Neural progenitor cell (in vitro differentiated cells): Measurements from ENCODE around the gene ACTR1A. TPM values are rescaled to one million over a fixed set of nuclear protein-coding genes. Genes with fewer than 3 reads are reported as not detected.

Experiments
- DNase-seq: peaks from one replicate; pipeline ENCODE4 v3.0.0-alpha.2; 2016; ENCODE audit warnings: low spot score
- H2AFZ ChIP-seq: fragments of 200-600 bp; sonication (generic); replicated peaks from 2 replicates; pipeline ENCODE4 v1.6.1; 2016; ENCODE audit warnings: antibody characterized with exemption
- H3F3A ChIP-seq: fragments of 200-600 bp; sonication (generic); 2 replicates; pipeline ENCODE4 v1.6.1; 2016; ENCODE audit warnings: antibody characterized with exemption, low read depth
- H3K27ac ChIP-seq: fragments of 200-600 bp; sonication (generic); 2 replicates; pipeline ENCODE4 v1.5.1; 2016; ENCODE audit warnings: mild to moderate bottlenecking
- H3K27me3 ChIP-seq: fragments of 200-600 bp; sonication (generic); 2 replicates; pipeline ENCODE4 v1.6.1; 2016; ENCODE audit warnings: mild to moderate bottlenecking, moderate library complexity
- H3K36me3 ChIP-seq: fragments of 200-600 bp; sonication (generic); 2 replicates; pipeline ENCODE4 v1.5.1; 2016
- H3K4me1 ChIP-seq: fragments of 200-600 bp; sonication (generic); 2 replicates; pipeline ENCODE4 v1.6.1; 2016; ENCODE audit warnings: mixed run types
- H3K4me2 ChIP-seq: fragments of 200-600 bp; sonication (generic); 2 replicates; pipeline ENCODE4 v1.6.1; 2016
- H3K4me3 ChIP-seq: fragments of 200-600 bp; sonication (generic); 2 replicates; pipeline ENCODE4 v1.5.1; 2016
- H3K79me2 ChIP-seq: fragments of 200-600 bp; sonication (generic); 2 replicates; pipeline ENCODE4 v1.6.1; 2016; ENCODE audit warnings: low read depth
- H3K9ac ChIP-seq: fragments of 200-600 bp; sonication (generic); 2 replicates; pipeline ENCODE4 v1.6.1; 2016
- H3K9me3 ChIP-seq: fragments of 200-600 bp; sonication (generic); 2 replicates; pipeline ENCODE4 v1.5.1; 2016; ENCODE audit warnings: low read depth
- H4K20me1 ChIP-seq: fragments of 200-600 bp; sonication (generic); 2 replicates; pipeline ENCODE4 v1.6.1; 2016; ENCODE audit warnings: low read depth
- H3K27ac Mint-ChIP-seq: 3 replicates; pipeline ENCODE4 v1.8.0; 2021; ENCODE audit warnings: mixed read lengths
- H3K27me3 Mint-ChIP-seq: 2 replicates; pipeline ENCODE4 v1.8.0; 2022; ENCODE audit warnings: low read depth, mild to moderate bottlenecking, inconsistent platforms, moderate library complexity, mixed read lengths; ENCODE audit not compliant: insufficient read depth
- H3K36me3 Mint-ChIP-seq: 3 replicates; pipeline ENCODE4 v1.8.0; 2021; ENCODE audit warnings: mixed read lengths
- H3K4me1 Mint-ChIP-seq: 3 replicates; pipeline ENCODE4 v1.8.0; 2021; ENCODE audit warnings: mixed read lengths
- H3K4me3 Mint-ChIP-seq: 3 replicates; pipeline ENCODE4 v1.8.0; 2021; ENCODE audit warnings: mild to moderate bottlenecking, moderate library complexity, mixed read lengths
- H3K9me3 Mint-ChIP-seq: 3 replicates; pipeline ENCODE4 v1.8.0; 2020; ENCODE audit warnings: mixed read lengths
- CTCF ChIP-seq: fragments of 200-600 bp; sonication (generic); IDR thresholded peaks from 2 replicates; pipeline ENCODE4 v1.5.1; 2017; ENCODE audit warnings: antibody characterized with exemption, mild to moderate bottlenecking
- EZH2 ChIP-seq: fragments of 200-600 bp; sonication (generic); IDR thresholded peaks from 2 replicates; pipeline ENCODE4 v1.6.1; 2017; ENCODE audit warnings: antibody characterized with exemption, mild to moderate bottlenecking, moderate library complexity
- EZH2phosphoT487 ChIP-seq: fragments of 200-600 bp; sonication (generic); IDR thresholded peaks from 2 replicates; pipeline ENCODE4 v1.6.1; 2017; ENCODE audit warnings: antibody characterized with exemption
- total RNA-seq: library from RNA; depleted of rRNA; stranded (reverse); fragments of >200 nt; gene quantifications from 2 replicates; pipeline ENCODE4 v1.2.3, GENCODE V29; 2015; ENCODE audit warnings: low replicate concordance

ACTR1A gene
- total RNA-seq: 86.9 and 133 TPM in 2 replicates

DNA sequence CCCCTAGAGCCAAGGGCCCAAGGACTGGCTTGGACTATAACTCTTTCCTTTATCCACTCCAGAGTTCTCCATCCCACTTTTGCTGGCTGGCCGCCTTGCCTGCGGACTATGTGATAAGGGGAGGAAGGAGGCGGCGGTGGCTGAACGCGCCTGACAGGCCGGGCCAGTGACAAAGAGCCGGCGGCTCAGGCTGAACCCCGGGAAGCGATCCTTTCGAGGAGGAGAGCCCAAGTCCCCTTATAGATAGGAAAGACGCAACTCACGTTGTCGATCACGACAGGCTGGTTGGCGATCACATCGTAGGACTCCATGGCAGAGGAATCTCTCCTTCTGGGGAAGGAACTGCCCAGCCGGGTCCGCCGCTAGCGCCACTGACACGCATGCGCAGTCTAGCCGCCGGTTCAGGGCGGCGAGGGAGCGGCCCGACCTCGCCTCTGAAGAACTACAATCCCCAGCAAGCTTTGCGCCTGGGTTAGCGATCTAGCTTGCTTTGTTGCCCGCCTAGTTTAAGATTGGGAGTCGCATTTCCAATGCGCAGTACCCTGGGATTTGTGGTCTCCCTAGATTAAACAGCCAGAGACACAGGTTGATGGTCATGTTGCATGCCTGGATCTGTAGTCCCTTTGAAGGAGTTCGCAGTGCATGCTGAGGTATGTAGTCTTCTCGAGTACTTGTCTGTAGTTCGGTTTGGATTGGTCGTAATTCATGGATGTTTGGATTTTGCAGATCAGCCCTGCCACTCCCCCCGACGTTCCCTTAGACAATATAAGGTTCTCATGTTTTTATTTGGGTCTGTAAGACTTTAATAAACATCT, at the start of gene ACTR1A:
Gene ACTR1A, minus strand, starts transcription at position 376 of the 815 bp plus-strand sequence. Its CDS starts 65 bp downstream, at position 311.
- H3K36me3 ChIP-seq: no peaks in the 10 kb centered on the region
- no peaks in the 10 kb centered on the region for H3K9me3 ChIP-seq
- H3K27me3 ChIP-seq: no peaks in the 10 kb centered on the region
- Mint-ChIP-seq H3K9me3 (no peaks in the 10 kb centered on the region), H3K4me1 (peaks cover 13% of the 10 kb centered on the region), H3K27me3 (peaks cover 2% of the 10 kb centered on the region), H3K36me3 (peaks cover 8% of the 10 kb centered on the region), H3K4me3 (no peak within 1 kb of the TSS), H3K27ac (peak within 1 kb of the TSS; percentile 20)
- DNase-seq: peak; percentile 99
- no peak for TF ChIP-seq EZH2
- no peak for TF ChIP-seq EZH2phosphoT487
- no peak for TF ChIP-seq CTCF
- H3K27ac ChIP-seq: no peak within 1 kb of the TSS
- H3K4me2 ChIP-seq: peak within 1 kb of the TSS; percentile 81
- H3K79me2 ChIP-seq: peaks cover 76% of the 10 kb centered on the region
- H2AFZ ChIP-seq: peak within 1 kb of the TSS; percentile 85
- peak within 1 kb of the TSS; percentile 76 for H3K9ac ChIP-seq
- peaks cover 22% of the 10 kb centered on the region for H3F3A ChIP-seq
- H3K4me3 ChIP-seq: peak within 1 kb of the TSS; percentile 84
- peaks cover 71% of the 10 kb centered on the region for H4K20me1 ChIP-seq
- H3K4me1 ChIP-seq: peaks cover 15% of the 10 kb centered on the region

GRCh38 chr10:102550636-102551210, 48.2 kb upstream of the ACTR1A start:
- peaks cover 13% of the 10 kb centered on the region for H3K79me2 ChIP-seq
- H3K27me3 ChIP-seq: no peaks in the 10 kb centered on the region
- no peak overlapping the region for H3K4me3 Mint-ChIP-seq
- H3K27me3 Mint-ChIP-seq: peaks cover 3% of the 10 kb centered on the region
- no peak for DNase-seq
- no peaks in the 10 kb centered on the region for H3K9me3 Mint-ChIP-seq
- no peak overlapping the region for H3K9ac ChIP-seq
- H3K36me3 ChIP-seq: no peaks in the 10 kb centered on the region
- no peak for TF ChIP-seq EZH2phosphoT487
- TF ChIP-seq EZH2: no peak
- TF ChIP-seq CTCF: no peak
- H3K36me3 Mint-ChIP-seq: peaks cover 28% of the 10 kb centered on the region
- peaks cover 8% of the 10 kb centered on the region for H3K4me1 Mint-ChIP-seq
- H3K9me3 ChIP-seq: no peaks in the 10 kb centered on the region
- H3K4me2 ChIP-seq: no peak overlapping the region
- peaks cover 12% of the 10 kb centered on the region for H3K4me1 ChIP-seq
- peaks cover 36% of the 10 kb centered on the region for H4K20me1 ChIP-seq
- no peak overlapping the region for H3K27ac Mint-ChIP-seq
- H3K4me3 ChIP-seq: no peak overlapping the region
- no peak overlapping the region for H2AFZ ChIP-seq
- H3K27ac ChIP-seq: no peak overlapping the region
- no peaks in the 10 kb centered on the region for H3F3A ChIP-seq

DNA sequence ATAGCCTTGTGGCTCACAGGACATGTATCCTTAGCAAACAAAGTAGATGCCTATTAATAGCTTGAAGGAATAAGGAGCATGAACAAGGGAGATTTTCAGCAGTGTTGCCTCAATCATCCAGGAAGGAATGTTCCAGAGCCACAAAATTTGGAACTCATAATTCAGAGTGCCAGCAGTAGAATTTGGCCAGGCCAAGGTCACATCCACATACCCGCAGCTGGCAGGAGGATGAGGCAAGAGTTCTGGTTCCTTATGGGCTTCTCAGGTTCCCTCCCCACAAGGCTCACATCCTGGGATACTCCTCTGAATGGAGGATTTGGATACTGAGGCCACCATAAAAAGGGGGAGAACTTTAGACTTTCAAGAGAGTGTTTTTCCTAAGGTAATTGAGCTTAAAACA, 47.0 kb upstream of the ACTR1A start:
- H4K20me1 ChIP-seq: peaks cover 37% of the 10 kb centered on the region
- H3K36me3 Mint-ChIP-seq: peaks cover 27% of the 10 kb centered on the region
- no peaks in the 10 kb centered on the region for H3K9me3 Mint-ChIP-seq
- H3K4me3 Mint-ChIP-seq: no peak overlapping the region
- H3K9ac ChIP-seq: no peak overlapping the region
- no peak overlapping the region for H3K4me2 ChIP-seq
- H3K36me3 ChIP-seq: no peaks in the 10 kb centered on the region
- H3F3A ChIP-seq: no peaks in the 10 kb centered on the region
- no peak for TF ChIP-seq CTCF
- no peak for DNase-seq
- H3K27ac Mint-ChIP-seq: no peak overlapping the region
- H2AFZ ChIP-seq: no peak overlapping the region
- no peaks in the 10 kb centered on the region for H3K9me3 ChIP-seq
- no peaks in the 10 kb centered on the region for H3K27me3 ChIP-seq
- no peak overlapping the region for H3K27ac ChIP-seq
- peaks cover 3% of the 10 kb centered on the region for H3K27me3 Mint-ChIP-seq
- peaks cover 12% of the 10 kb centered on the region for H3K4me1 ChIP-seq
- no peak overlapping the region for H3K4me3 ChIP-seq
- peaks cover 8% of the 10 kb centered on the region for H3K4me1 Mint-ChIP-seq
- peaks cover 18% of the 10 kb centered on the region for H3K79me2 ChIP-seq
